NT2/D1 (cell line): ENCODE measurements around the gene ZNF232.
"Not testable (repeated sequence)": the region's sequence is repeated elsewhere in the genome, so short reads cannot be mapped to it uniquely, and the experiment has no call there.

Experiments used
- DNase-seq: peaks from one replicate; pipeline ENCODE4 v3.0.0-alpha.2; 2011; ENCODE audit warnings: low read depth, low spot score
- H3K27me3 ChIP-seq: 2 replicates; pipeline ENCODE4 v1.6.0; 2011; ENCODE audit warnings: mild to moderate bottlenecking; ENCODE audit not compliant: insufficient read length, insufficient read depth
- H3K36me3 ChIP-seq: 2 replicates; pipeline ENCODE4 v1.6.1; 2011; ENCODE audit warnings: mild to moderate bottlenecking, low read length, mixed read lengths; ENCODE audit not compliant: insufficient read depth, insufficient read length
- H3K4me1 ChIP-seq: 2 replicates; pipeline ENCODE4 v1.5.1; 2011; ENCODE audit not compliant: insufficient read depth, insufficient read length
- H3K4me3 ChIP-seq: 2 replicates; pipeline ENCODE4 v1.5.1; 2011; ENCODE audit warnings: low read depth; ENCODE audit not compliant: insufficient read length
- H3K9ac ChIP-seq: 2 replicates; pipeline ENCODE4 v1.6.0; 2011; ENCODE audit warnings: low read depth; ENCODE audit not compliant: insufficient read length
- H3K9me3 ChIP-seq: 2 replicates; pipeline ENCODE4 v1.5.1; 2011; ENCODE audit warnings: mild to moderate bottlenecking, low read length; ENCODE audit not compliant: insufficient read depth
- SUZ12 ChIP-seq: IDR thresholded peaks from 2 replicates; pipeline ENCODE4 v1.6.1; 2011; ENCODE audit not compliant: insufficient read length, insufficient read depth; ENCODE audit errors: extremely low read depth
- YY1 ChIP-seq: IDR thresholded peaks from 2 replicates; pipeline ENCODE4 v1.6.1; 2011; ENCODE audit not compliant: insufficient read length, insufficient read depth
- ZNF274 ChIP-seq: IDR thresholded peaks from 2 replicates; pipeline ENCODE4 v1.6.1; 2011; ENCODE audit warnings: mild to moderate bottlenecking, low read depth, low read length

The ZNF232 gene

DNA sequence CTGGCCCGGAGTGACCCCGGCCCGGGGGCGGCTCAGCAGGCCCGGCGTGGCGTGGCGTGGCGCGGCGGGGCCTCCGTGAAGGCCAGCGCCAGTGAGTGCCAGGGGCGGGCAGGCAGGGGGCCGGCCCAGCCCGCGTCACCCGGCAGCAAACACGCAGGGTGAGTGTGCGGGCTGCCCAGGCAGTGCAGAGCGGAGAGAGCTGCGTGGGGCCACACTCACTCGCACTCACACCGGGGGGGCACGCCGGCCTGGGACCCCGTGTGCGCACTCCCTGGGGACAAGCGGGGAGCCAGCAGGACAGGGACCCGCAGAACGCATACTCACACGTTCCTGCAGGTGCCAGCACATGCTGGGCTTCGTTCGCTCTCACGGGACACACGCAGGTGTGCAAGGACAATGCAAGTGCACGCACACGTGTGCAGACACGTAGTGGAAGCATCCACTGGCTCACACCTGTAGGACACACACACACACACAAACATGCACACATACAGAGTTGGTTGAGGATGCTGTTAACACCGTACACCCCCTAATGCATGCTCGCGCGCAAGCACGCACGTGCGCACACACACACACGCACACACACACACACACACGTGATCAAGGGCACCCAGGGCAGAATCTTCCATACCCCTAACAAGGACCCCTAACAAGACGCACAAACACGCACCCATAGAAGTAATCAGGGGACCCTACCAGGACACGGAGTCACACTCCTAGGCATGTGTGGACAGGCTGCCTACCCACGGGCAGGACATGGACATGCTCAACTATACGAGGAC, 11.9 kb upstream of the ZNF232 start:
- TF ChIP-seq YY1 (no peak), ZNF274 (no peak), SUZ12 (no peak)
- Histone ChIP-seq H3K4me1 (peaks cover 4% of the 10 kb centered on the region), H3K4me3 (no peak overlapping the region), H3K27me3 (peaks cover 9% of the 10 kb centered on the region), H3K9ac (peak overlapping the region; percentile 50), H3K36me3 (no peaks in the 10 kb centered on the region), H3K9me3 (no peaks in the 10 kb centered on the region)
- DNase-seq, result no peak

DNA sequence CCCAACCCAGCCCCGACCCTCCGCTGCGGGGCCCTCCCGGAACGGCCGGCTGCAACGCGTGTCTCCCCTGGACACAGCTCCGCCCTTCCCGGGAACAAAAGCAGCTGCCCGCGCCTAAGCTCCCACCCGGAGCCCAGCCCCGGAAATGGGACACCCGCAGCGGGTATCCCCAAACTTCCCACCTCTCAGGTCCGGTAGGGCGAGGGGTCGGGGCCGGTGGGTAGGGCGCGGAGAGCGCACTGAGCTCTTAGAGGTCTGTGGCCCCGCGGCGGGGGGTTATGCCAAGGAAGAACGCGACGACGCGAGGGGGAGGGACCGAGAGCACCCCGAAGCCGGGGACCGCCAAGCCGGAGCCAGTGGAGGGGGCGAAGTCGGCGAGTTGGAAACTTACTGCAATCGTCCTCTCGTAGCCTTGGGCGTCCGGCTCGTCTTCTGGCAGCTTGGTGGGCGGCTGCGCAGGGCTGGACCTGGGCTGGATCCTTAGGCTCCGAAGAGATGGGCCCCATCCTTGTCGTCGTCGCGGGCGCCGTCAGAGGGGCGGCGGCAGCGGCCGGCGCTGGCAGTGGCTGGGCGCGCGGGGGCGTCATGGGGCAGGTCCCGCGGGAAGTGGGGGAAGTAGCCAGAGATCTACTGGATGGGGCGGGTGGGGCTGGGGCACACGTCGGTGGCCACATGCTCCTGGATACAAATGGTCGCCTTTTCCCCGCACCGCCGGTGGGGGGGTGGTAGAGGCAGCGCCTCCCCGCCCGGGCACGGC, 11.1 kb upstream of the ZNF232 start:
- no peaks in the 10 kb centered on the region for H3K36me3 ChIP-seq
- peak overlapping the region; percentile 69 for H3K4me3 ChIP-seq
- no peak for DNase-seq
- H3K9me3 ChIP-seq, result no peaks in the 10 kb centered on the region
- TF ChIP-seq SUZ12, result no peak
- TF ChIP-seq ZNF274, result no peak
- no peak for TF ChIP-seq YY1
- peaks cover 9% of the 10 kb centered on the region for H3K27me3 ChIP-seq
- peaks cover 4% of the 10 kb centered on the region for H3K4me1 ChIP-seq
- peak overlapping the region; percentile 77 for H3K9ac ChIP-seq

DNA sequence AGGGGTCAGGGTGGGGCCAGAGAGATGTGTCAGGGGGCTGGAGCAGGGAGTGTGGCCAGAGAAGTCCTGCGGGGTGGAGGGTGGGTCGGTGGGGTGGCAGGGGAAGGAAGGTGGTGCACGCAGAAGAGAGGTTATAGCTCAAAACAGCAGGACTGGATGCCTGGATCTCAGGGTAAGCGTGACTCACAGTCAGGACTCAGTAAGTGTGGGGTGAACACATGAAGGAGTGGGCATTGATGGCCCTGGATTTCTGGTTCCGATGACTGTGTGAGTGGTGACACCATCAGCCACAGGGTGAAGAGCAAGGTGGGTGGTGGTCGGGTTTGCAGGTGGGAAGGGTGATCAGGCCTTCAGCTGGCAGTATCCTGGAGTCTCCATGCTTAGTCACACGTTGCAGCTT, 10.4 kb upstream of the ZNF232 start:
- DNase-seq, H3K36me3 ChIP-seq, H3K9me3 ChIP-seq, H3K27me3 ChIP-seq, H3K4me1 ChIP-seq: not testable (repeated sequence)
- Histone ChIP-seq H3K9ac (peak overlapping the region; percentile 42), H3K4me3 (peak overlapping the region; percentile 69)

DNA sequence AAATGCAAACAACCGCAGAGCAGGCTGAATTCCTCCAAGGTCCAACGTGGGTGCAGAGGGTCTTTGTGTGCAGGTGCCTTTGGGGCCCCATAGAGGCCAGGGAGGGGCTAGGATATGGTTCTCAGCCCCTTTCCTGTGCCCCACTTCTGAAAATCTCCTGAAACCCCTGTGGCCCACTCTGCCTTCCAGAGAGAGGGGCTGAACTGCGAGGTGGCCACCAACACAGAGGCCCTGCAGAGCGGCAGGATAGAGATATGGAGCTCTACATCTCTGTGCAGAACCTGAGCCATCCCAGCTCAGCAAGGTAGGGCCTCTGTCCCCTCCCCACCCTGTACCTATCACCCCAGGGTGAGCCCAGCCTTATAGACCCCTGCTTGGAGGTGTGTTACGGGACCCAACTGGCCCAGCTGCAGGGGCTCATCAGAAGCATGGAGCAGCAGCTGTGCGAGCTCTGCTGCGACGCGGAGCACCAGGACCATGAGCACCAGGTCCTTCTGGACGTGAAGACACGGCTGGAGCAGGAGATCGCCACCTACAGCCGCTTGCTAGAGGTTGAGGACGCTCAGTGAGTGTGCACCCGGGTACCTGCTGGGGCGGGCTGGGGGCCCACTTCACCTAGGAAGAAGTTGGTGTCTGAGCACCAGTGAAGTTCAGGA, 9.6 kb upstream of the ZNF232 start:
- TF ChIP-seq SUZ12, result no peak
- no peak for TF ChIP-seq ZNF274
- TF ChIP-seq YY1, result no peak
- H3K4me1 ChIP-seq, result peaks cover 4% of the 10 kb centered on the region
- H3K36me3 ChIP-seq, result no peaks in the 10 kb centered on the region
- H3K9me3 ChIP-seq, result no peaks in the 10 kb centered on the region
- no peak overlapping the region for H3K9ac ChIP-seq
- no peak for DNase-seq
- H3K4me3 ChIP-seq, result no peak overlapping the region
- peaks cover 9% of the 10 kb centered on the region for H3K27me3 ChIP-seq

DNA sequence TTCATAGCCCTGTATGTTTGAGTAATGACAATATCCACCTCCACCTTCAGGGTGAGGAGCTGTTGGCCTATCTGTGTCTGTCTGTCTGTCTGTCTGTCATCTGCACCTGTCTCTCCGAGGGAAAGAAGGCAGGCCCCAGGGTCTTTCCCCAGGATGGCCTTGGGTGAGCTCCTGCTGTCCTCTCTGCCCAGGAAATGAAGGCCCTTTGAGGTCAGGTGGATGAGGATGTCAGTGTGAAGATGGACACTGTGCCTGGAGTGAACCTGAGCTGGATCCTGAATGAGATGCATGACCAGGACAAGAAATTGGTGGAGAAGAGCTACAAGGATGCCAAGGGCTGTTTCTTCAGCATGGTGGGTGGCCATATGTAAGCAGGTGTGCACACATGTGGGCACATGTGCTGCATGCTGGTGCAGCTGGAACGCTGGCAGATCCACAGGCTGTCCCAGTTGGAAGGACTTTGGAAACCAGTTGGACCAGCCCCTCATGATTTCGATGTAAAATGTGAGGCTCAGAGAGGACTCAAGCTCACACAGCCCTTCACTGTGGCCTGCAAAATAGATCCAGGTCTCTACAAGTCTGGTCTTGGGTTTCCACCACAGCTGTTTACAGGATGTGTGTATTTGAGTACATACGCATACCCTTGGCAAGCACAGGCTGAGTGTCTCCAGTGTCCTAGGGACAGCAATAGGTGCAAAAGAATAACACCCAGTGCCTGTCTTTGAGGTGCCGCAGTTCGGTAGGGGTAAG, 8.9 kb upstream of the ZNF232 start:
- not testable (repeated sequence) for DNase-seq, H3K9ac ChIP-seq, H3K9me3 ChIP-seq, H3K4me1 ChIP-seq, H3K36me3 ChIP-seq, H3K27me3 ChIP-seq, H3K4me3 ChIP-seq

DNA sequence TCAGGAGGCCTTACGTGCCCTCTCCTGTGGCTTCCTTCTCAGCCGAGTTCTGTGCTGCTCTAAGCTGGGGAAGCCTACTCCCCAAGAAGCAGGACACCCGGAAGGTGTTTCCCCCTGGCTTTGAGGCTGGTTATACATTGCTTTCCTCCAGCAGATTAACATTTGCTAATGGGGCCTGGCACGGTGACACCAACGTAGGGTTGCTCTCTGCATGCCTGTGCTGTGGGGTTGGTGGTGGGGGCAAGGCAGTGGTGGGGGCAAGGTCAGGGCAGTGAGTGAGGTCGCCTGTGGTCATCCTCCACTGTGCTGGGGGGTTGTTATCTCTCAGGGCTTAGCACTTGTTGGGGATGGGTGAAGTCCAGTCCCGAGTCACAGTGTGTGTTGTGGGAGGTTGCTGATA, 8.4 kb upstream of the ZNF232 start:
- H3K4me1 ChIP-seq, result peaks cover 4% of the 10 kb centered on the region
- H3K9ac ChIP-seq, result no peak overlapping the region
- H3K36me3 ChIP-seq, result no peaks in the 10 kb centered on the region
- no peak overlapping the region for H3K4me3 ChIP-seq
- no peak for TF ChIP-seq SUZ12
- TF ChIP-seq ZNF274, result no peak
- H3K9me3 ChIP-seq, result no peaks in the 10 kb centered on the region
- DNase-seq, result no peak
- peaks cover 9% of the 10 kb centered on the region for H3K27me3 ChIP-seq

DNA sequence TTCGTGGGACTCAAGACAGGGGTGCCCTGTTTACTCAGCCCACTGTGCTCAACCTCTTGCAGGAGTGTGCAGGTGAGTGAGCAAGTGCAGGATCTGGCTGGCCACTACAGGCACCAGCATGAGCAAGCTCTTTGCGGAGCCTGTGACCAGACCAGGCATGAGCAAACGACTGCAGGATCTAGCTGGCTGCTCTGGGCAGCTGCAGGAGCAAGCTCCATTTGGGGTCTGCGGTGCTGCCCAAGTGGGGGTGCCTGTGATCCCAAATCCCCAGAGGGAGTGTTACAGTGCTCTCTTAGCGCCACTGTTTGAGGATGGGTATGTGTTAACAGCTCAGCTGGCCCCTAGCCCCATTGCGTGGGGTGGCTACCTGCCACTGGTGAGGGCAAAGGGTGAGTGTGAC, 6.5 kb upstream of the ZNF232 start:
- DNase-seq, result no peak
- peaks cover 8% of the 10 kb centered on the region for H3K36me3 ChIP-seq
- peaks cover 9% of the 10 kb centered on the region for H3K27me3 ChIP-seq
- no peak overlapping the region for H3K4me3 ChIP-seq
- peaks cover 1% of the 10 kb centered on the region for H3K4me1 ChIP-seq
- TF ChIP-seq SUZ12, result no peak
- no peak for TF ChIP-seq ZNF274
- TF ChIP-seq YY1, result no peak
- H3K9ac ChIP-seq, result no peak overlapping the region
- no peaks in the 10 kb centered on the region for H3K9me3 ChIP-seq
